ENCODE data around the gene LSM14A.
A peak's percentile ranks its signal among the peaks of the same experiment; 100 is the strongest.
"Not testable (repeated sequence)": the region's sequence is repeated elsewhere in the genome, so short reads cannot be mapped to it uniquely, and the experiment has no call there.

The LSM14A gene

DNA sequence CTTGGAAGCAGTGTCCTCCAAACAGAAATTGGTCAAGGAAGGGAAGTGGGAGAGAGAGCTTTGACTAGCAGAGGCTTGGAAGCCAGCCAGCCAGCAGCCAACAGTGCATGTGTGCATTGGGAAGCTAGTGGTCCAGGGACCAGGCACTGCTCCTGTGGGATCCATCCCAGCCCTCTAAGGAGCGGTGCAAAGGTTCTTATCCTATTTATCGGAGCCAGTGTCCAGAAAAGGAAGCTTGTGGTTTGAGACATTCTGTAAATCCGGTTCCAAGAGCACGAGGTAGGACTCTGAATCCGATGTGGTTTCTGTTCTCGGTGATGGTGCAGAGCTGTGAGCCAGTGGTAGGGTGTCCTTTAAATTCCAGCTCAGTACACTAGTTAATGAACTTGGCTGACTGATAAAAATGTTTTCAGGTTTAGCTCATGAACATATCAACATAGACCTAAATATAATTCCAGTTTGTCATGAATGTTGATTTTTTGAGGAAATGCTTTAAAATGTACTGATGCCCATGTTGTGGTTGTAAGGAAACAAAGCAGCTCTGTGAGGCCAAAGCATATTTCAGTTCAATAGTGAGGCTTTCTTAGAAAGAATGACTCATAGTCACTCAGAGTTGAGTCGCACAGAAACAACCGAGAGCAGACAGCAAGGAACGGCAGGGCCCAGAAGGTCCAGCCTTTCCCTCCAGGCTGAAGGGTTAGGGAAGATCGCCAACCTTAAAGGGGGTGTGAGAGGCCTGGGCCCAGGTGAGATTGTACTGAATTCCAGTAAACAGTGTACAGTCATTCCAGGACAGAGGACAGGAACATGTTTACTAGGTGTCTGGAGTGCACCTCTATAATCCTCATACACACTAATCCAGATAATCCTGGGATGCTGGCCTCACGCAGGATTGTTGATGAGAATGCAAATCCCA is 60.5 kb downstream of the LSM14A start:
- no peak for DNase-seq

DNA sequence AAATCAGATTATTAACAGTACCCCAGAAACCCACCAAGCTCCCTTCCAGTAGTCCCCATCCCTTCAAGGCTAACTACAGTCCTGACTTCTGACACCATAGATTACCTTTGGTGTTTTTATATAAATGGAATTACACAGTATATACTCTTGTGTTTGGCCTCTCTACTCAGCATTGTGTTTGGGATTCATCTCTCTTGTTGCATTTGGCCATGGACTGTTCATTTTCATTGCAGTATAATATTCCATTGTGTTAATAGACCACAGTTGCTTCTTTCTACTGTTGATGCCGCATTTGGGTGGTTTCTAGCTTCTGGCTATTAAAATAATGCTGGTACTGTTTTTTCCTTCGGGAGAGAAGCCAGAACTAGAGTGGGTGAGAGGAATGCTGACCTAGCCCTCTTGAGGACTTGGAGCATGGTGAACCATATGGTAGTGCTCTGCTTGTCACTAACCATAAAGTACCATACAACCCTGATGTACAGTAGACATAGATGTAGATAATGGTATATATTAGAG is 63.2 kb downstream of the LSM14A start:
- DNase-seq: no peak

DNA sequence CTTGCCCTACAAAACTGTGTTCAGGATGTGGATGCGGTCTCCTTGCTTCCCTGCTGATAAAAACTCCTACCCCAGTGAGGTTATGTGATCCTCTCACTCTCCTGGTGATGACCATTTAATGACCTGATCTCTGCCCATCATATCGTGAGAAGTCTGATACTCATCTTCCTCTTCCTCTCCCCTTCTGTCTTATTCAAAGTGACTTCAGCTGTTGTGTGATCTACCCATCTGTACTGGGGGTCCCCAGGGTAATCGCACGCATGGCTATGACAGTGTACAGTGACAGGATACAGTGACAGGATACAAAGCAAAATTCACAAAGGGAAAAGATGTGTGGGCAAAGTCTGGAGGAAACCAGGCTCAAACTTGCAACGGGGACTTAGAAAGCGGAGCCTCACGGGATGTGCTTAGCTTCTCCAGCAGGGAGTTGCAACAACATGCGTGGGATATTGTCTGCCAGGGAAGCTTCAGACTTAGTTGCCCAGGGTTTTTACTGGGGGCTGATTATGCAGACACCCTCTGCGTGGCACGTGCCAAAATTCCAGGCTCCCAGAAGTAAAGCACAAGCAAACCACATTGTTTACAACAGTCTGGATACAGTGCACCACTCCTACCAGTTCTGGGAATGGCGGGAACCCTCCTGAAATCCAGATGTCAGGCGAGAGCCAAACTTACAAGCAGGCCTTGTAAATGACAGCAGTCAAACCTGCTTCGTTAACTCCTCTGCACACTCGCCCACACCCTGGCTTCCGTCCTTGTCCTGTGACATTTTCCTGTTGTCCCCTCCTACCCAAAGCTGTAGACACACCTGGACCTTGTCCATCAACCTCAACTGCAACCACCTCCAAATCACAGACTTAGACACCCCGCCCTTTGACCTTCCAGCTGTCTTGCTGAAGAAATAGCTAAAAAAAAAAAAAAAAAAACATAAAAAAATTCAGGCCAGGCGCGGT is 64.0 kb downstream of the LSM14A start:
- no peak for DNase-seq

DNA sequence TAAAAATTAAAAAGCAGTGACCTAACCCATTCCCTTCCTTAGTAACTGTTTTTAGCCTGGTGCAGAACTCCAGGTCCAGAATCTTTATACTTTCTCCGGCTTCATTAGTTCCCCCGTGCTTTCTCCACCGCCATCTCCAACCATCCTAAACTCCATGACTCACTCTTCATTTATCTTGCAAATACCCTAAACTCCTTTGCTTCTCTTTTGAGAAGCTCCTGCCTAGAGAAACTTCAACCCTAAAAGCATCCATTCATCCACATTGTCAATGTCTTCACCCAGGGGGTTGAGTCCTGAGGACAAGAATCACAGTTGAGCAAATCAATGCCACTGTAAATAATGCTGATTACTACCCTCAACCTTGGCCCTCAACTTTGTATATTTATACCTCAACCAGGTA is 65.0 kb downstream of the LSM14A start:
- no peak for DNase-seq

- no peak for DNase-seq
These were observed 65.6 kb downstream of the LSM14A start for GRCh38 chr19:34237939-34238338.

DNA sequence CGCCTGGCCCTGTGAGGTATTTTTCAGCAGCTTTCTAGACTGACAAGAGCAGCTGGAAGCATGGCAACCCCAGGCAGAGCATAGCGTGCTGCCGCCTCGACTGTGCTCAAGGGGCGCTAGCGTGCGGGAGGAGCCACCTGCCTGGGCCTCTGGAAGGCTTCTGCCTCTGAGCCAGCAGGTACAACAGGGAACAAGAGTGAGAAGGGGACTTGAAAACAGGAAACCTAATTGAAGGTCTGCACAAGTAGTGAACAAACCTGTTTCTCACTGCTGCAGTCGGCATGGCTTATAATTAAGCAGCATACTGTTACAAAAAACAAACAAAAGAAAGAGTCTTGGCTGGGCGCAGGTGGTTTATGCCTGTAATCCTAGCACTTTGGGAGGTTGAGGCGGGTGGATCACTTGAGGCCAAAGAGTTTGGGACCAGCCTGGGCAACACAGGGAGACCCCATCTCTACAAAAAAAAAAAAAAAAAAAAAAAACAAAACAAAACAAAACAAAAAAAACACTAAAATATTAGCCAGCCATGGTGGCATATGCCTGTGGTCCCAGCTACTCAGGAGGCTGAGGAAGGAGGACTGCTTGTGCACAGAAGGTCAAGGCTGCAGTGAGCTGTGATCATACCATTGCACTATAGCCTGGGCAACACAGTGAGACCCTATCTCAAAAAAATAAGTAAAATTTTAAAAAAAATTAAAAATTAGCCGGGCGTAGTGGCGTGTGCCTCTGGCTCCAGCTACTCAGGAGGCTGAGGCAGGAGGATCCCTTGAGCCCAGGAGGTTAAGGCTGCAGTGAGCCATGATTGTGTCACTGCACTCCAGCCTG is 69.4 kb downstream of the LSM14A start:
- no peak for DNase-seq

- not testable (repeated sequence) for DNase-seq
These were observed 71.0 kb downstream of the LSM14A start for GRCh38 chr19:34243138-34243875.

GRCh38 chr19:34243876-34244578 is 71.7 kb downstream of the LSM14A start:
- DNase-seq: no peak

DNA sequence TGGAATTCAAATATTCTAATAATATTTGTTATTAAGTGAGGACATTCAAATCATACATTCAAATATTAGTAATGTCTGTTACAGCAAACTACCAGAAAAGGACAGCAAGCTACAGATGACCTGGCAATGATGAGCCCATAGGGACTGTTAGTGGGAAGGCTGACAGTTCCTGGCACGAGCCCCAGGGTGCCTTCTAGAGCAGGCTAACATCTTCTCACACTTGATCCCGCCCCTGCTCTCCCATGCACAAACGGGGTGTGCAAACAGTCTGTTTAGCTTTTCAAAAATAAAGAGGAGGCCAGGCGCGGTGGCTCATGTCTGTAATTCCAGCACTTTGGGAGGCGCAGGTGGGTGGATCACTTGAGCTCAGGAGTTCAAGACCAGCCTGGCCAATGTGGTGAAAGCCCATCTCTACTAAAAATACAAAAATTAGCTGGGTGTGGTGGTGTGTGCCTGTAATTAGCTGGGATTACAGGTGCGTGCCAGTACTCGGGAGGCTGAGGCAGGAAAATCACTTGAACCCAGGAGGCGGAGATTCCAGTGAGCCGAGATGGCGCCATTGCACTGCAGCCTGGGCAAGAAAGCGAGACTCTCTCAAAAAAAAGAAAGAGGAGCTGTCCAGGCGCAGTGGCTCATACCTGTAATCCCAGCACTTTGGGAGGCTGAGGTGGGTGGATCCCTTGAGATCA is 72.5 kb downstream of the LSM14A start:
- DNase-seq: no peak

DNA sequence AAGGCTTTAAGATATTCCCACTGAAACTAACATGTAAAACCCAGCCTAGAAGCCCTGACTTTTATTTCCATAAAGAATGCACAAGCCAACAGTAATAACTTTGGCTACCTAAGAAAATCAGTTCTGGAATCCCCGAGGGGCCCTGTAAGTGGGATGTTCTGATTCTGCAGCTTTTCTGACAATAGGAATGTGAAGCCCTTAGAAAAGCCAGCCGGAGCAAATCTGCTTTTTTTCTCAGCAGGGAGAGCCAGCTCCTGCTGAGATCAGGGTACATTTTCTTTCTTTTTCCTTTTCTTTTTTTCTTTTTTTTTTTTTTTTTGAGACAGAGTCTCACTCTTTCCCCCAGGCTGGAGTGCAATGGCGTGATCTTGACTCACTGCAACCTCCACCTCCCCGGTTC is 74.0 kb downstream of the LSM14A start:
- DNase-seq: no peak

- DNase-seq: no peak
These were observed 76.6 kb downstream of the LSM14A start for GRCh38 chr19:34248941-34249340.

GRCh38 chr19:34253167-34253566 is 80.9 kb downstream of the LSM14A start:
- not testable (repeated sequence) for DNase-seq

- DNase-seq: not testable (repeated sequence)
These were observed 81.4 kb downstream of the LSM14A start for GRCh38 chr19:34253681-34254045.

DNA sequence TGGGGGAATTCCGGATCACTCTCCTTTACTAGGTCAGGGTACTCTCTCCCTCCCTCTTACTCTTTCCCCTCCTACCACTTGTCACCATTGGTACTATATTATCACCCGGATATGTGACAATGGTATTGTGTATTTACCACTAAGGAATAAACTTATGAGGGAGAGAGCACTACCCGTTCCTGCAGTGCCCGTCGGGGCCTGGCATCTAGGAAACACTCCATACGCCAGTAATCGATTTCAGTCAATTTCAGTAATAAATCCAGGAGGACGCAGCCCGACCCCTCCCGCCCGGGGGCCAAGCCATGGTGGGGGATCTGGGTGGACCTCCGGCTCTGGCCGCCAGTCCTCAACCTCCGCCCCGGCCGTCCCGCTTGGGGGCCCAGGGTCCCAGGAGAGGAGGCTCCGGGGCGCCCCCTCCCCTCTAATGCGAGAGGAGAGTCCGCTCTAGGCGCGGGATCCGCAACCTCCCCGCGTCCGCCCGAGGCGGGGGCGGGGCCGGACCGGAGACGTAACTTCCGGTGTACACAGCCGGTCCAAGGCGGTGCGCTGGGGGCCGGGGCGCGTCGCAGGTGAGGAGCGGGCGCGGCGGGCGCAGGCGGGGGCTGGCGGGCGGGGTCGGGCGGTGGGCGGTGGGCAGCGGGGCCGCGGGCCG is 81.9 kb downstream of the LSM14A start, which contains the start of gene GARRE1:
Gene GARRE1 (plus strand): TSS at position 509 of the 652 bp plus-strand sequence. CDS start 45,920 bp downstream, outside the sequence.
- DNase-seq: peak; percentile 86

DNA sequence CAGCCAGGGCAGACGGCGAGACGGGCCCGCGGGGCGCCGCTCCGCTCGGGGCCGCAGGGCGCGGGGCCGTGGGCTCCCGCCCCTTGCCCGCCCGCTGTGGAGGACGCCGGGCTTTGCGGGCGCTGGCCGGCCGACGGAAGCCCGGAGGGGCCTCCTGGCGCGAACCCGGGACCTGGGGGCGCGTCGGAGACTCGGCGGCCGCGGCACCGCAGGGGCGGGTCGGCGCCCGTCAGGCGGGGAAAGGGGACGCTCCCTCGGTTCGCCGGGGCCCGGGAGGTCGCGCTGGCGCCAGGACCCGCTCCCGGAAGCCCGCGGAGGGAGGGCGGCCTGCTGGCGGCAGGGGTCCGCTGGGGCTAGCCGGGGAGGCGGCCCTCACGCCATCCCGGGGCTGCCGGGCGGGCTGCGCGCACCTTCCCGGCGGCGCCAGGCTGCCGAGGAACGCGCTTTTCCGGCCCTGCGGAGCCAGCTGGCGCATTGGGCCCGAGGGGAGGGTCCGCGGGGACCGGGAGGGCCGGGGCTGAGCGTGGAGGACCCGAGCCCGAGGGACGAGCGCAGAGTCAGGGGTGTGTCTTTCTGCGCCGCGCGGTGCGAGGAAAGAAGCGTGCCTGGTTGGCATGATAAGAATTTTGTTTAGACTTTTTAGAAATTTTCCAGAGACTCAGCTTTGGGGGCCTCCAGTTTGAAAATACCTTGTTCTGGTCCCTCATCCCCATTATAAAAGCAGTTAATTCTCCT is 82.6 kb downstream of the LSM14A start:
- peak; percentile 19 for DNase-seq

- DNase-seq: no peak
These were observed 83.2 kb downstream of the LSM14A start for GRCh38 chr19:34255546-34255945.

- no peak for DNase-seq
These were observed 84.7 kb downstream of the LSM14A start for GRCh38 chr19:34256835-34257558.

DNA sequence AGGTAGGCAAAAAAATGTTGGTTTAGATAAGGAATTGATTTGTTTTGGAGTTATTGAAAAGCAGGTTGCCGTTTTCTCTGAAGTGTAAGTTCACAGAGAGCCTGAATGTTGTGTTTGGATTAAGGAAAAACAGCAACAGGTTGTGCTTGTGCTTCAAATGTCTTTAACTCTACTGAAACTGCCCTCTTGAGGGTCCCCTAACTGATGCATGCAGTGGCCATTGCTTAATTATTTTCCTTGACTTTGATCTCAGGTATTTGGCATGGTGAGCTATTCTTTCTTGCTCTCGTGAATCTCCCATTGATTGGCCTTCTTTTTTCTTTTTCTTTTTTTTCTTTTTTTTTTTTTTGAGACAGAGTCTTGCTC is 85.2 kb downstream of the LSM14A start:
- DNase-seq: no peak
